ENCODE data around the gene AMN. TPM values are rescaled to one million over a fixed set of nuclear protein-coding genes. Genes with fewer than 3 reads are reported as not detected.

The AMN gene
- total and polyA plus RNA-seq, 9 of the 15 experiments (the other 6 are each of a cell fraction or from before 2014, with no cell fraction given) = 0.04 to 0.14 TPM; not detected in 7

DNA sequence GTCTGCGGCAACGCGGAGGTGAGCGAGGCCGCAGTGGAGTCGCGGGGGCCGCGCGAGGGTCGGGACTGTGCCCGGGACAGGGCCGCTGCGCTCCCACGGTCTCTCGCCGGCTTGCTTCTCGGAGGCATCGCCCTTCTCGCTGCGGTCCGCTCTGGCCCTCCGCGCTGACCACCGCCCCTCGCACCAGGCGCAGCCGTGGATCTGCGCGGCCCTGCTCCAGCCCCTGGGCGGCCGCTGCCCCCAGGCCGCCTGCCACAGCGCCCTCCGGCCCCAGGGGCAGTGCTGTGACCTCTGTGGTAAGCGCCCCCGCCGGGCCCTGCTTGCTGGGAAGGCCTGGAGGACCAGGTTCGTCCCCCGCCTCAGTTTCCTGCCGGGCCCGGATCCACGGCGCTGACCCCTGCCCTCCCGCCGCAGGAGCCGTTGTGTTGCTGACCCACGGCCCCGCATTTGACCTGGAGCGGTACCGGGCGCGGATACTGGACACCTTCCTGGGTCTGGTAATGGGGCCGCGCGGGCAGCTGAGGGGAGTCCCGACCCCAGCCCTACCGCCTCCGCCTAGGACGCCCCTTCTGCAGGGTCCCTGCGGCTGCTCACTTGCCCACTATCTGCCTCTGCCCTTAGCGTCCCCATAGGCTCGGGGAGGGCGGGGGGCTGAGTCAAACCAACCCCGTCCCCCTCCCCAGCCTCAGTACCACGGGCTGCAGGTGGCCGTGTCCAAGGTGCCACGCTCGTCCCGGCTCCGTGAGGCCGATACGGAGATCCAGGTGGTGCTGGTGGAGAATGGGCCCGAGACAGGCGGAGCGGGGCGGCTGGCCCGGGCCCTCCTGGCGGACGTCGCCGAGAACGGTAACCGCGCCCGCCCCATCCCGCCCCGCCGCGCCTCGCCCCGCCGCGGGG is 7.0 kb downstream of the AMN start:
- H3K9ac ChIP-seq (ENCODE audit: insufficient read depth in 1 of 2, low read depth in 2 of 2, low read length in 2 of 2) = no peak overlapping the region

More for the DNA sequence above, 7.0 kb downstream of the AMN start:
- no peak for DNase-seq (ENCODE audit: extremely low read depth in 1 of 4, low spot score in 3 of 4)
- POLR2A ChIA-PET = no interaction called here
- no peak overlapping the region for H3K27ac ChIP-seq (ENCODE audit: extremely low read depth, low read depth, low read length)
- peaks cover 6% of the 10 kb centered on the region; the same call in 1 of the 3 replicates for H3K36me3 ChIP-seq (ENCODE audit: control insufficient read depth, insufficient read depth, low read length)
- H4K20me1 ChIP-seq (replicated peaks; ENCODE audit: control insufficient read depth, insufficient read depth, low read length) = no peaks in the 10 kb centered on the region
- H2AFZ ChIP-seq (ENCODE audit: low read depth, low read length) = no peak overlapping the region
- intact Hi-C loops (cut with micrococcal nuclease) = no loop called here
- TF ChIP-seq, protein P1, sequence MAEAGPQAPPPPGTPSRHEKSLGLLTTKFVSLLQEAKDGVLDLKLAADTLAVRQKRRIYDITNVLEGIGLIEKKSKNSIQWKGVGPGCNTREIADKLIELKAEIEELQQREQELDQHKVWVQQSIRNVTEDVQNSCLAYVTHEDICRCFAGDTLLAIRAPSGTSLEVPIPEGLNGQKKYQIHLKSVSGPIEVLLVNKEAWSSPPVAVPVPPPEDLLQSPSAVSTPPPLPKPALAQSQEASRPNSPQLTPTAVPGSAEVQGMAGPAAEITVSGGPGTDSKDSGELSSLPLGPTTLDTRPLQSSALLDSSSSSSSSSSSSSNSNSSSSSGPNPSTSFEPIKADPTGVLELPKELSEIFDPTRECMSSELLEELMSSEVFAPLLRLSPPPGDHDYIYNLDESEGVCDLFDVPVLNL (CRISPR knock-in tag; IDR thresholded peaks at IDR 0.05; ENCODE audit: low read depth) = no peak
- TF ChIP-seq XRCC3 (IDR thresholded peaks at IDR 0.05) (no peak), ZNF239 (CRISPR knock-in tag; IDR thresholded peaks at IDR 0.05) (no peak), RFX7 (CRISPR knock-in tag; IDR thresholded peaks at IDR 0.05) (no peak), ZNF668 (CRISPR knock-in tag; IDR thresholded peaks at IDR 0.05) (no peak), TBL1XR1 (IDR thresholded peaks at IDR 0.05; ENCODE audit: low read length in 2 of 2) (no peak)
- TF ChIP-seq, protein P2, sequence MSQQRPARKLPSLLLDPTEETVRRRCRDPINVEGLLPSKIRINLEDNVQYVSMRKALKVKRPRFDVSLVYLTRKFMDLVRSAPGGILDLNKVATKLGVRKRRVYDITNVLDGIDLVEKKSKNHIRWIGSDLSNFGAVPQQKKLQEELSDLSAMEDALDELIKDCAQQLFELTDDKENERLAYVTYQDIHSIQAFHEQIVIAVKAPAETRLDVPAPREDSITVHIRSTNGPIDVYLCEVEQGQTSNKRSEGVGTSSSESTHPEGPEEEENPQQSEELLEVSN (IDR thresholded peaks at IDR 0.05; ENCODE audit: borderline replicate concordance in 1 of 2, extremely low read depth in 1 of 2, insufficient read depth in 1 of 2, insufficient read length in 1 of 2, low read depth in 1 of 2, low read length in 1 of 2, poor library complexity in 1 of 2, severe bottlenecking in 1 of 2) = no peak
- TF ChIP-seq, protein P3, sequence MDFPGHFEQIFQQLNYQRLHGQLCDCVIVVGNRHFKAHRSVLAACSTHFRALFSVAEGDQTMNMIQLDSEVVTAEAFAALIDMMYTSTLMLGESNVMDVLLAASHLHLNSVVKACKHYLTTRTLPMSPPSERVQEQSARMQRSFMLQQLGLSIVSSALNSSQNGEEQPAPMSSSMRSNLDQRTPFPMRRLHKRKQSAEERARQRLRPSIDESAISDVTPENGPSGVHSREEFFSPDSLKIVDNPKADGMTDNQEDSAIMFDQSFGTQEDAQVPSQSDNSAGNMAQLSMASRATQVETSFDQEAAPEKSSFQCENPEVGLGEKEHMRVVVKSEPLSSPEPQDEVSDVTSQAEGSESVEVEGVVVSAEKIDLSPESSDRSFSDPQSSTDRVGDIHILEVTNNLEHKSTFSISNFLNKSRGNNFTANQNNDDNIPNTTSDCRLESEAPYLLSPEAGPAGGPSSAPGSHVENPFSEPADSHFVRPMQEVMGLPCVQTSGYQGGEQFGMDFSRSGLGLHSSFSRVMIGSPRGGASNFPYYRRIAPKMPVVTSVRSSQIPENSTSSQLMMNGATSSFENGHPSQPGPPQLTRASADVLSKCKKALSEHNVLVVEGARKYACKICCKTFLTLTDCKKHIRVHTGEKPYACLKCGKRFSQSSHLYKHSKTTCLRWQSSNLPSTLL (IDR thresholded peaks at IDR 0.05) = no peak
- TF ChIP-seq, protein P4, sequence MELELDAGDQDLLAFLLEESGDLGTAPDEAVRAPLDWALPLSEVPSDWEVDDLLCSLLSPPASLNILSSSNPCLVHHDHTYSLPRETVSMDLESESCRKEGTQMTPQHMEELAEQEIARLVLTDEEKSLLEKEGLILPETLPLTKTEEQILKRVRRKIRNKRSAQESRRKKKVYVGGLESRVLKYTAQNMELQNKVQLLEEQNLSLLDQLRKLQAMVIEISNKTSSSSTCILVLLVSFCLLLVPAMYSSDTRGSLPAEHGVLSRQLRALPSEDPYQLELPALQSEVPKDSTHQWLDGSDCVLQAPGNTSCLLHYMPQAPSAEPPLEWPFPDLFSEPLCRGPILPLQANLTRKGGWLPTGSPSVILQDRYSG (tag; conservative IDR thresholded peaks at IDR 0.05; ENCODE audit: low read depth) = no peak
- no peak overlapping the region for H3K4me3 ChIP-seq
- no peaks in the 10 kb centered on the region for H3K27me3 ChIP-seq (ENCODE audit: control insufficient read depth in 2 of 2, insufficient read depth in 2 of 2, low read length in 2 of 2)
- CTCF ChIA-PET (ENCODE audit: low intra/inter-chr PET ratio) = no interaction called here
- peaks cover 0 to 31% of the 10 kb centered on the region in 2 experiments; a peak in 3 of 5 replicates for H3K4me1 ChIP-seq (replicated peaks in 1 of 2; ENCODE audit: control insufficient read depth in 2 of 2, insufficient read depth in 2 of 2, low read length in 2 of 2)
- H3K79me2 ChIP-seq (ENCODE audit: control insufficient read depth, insufficient read depth, low read length) = no peaks in the 10 kb centered on the region
- WGBS (ENCODE audit: insufficient coverage, low coverage, missing lambda C conversion rate) = 95% methylated on average over 11 of the region's 94 CpGs
- in situ Hi-C loops (cut with MboI) = no loop called here
- no peak overlapping the region for H3K4me2 ChIP-seq (ENCODE audit: insufficient read depth, low read length)
- H3K9me1 ChIP-seq (ENCODE audit: control insufficient read depth, insufficient read depth, low read length) = no peaks in the 10 kb centered on the region
- ATAC-seq = no peak
- no TSS peak for BruUV-seq (replicated peaks)
- no peak for FAIRE-seq
- H3K9me3 ChIP-seq (replicated peaks; ENCODE audit: control insufficient read depth, insufficient read depth, low read depth, low read length) = no peaks in the 10 kb centered on the region
